Stimulated activated effector memory CD8-positive, alpha-beta T cell treated with anti-CD3 and anti-CD28 coated beads, Interleukin-12 subunit alpha, Interleukin-12 subunit beta, amount 100 ng/mL, for 72 hours (primary cell): Measurements from ENCODE around the gene SORT1.
"Not testable (repeated sequence)": the region's sequence is repeated elsewhere in the genome, so short reads cannot be mapped to it uniquely, and the experiment has no call there.

Experiments used
- ATAC-seq: fragments of 150-1000 bp; cut with Tn5 transposase; 2 replicates; pipeline ENCODE4 v1.10.0; 2021
- DNase-seq, 2 donors: peaks; one replicate each; pipeline ENCODE4 v3.0.0; 2021 to 2022; ENCODE audit warnings: low spot score in 2 of 2
- H3K27ac Mint-ChIP-seq: one replicate; pipeline ENCODE4 v1.8.0; 2022; ENCODE audit warnings: mild to moderate bottlenecking, mixed read lengths
- H3K36me3 Mint-ChIP-seq: one replicate; pipeline ENCODE4 v1.8.0; 2022; ENCODE audit warnings: mild to moderate bottlenecking, mixed read lengths
- H3K4me1 Mint-ChIP-seq: one replicate; pipeline ENCODE4 v1.8.0; 2022; ENCODE audit warnings: mixed read lengths
- H3K4me3 Mint-ChIP-seq: one replicate; pipeline ENCODE4 v1.8.0; 2022; ENCODE audit warnings: mild to moderate bottlenecking, mixed read lengths
- H3K9me3 Mint-ChIP-seq: one replicate; pipeline ENCODE4 v1.8.0; 2022; ENCODE audit warnings: mixed read lengths

The SORT1 gene

GRCh38 chr1:109404838-109405237 lies 7.1 kb upstream of the SORT1 start:
- Mint-ChIP-seq H3K27ac (peak overlapping the region; percentile 38), H3K4me1 (peaks cover 16% of the 10 kb centered on the region)

GRCh38 chr1:109402025-109402424 lies 4.3 kb upstream of the SORT1 start:
- Mint-ChIP-seq H3K9me3 (no peaks in the 10 kb centered on the region), H3K36me3 (peaks cover 63% of the 10 kb centered on the region), H3K4me3 (no peak overlapping the region), H3K27ac (no peak overlapping the region), H3K4me1 (peaks cover 22% of the 10 kb centered on the region)
- ATAC-seq (no peak), DNase-seq (no peak)

More at GRCh38 chr1:109404838-109405237, 7.1 kb upstream of the SORT1 start:
- Mint-ChIP-seq H3K36me3 (peaks cover 92% of the 10 kb centered on the region), H3K9me3 (no peaks in the 10 kb centered on the region), H3K4me3 (peak overlapping the region; percentile 2)
- DNase-seq, result no peak
- ATAC-seq, result peak; percentile 70

GRCh38 chr1:109400035-109400655 lies 2.4 kb upstream of the SORT1 start:
- ATAC-seq (no peak), DNase-seq (no peak)
- peaks cover 45% of the 10 kb centered on the region for H3K36me3 Mint-ChIP-seq
- no peak overlapping the region for H3K27ac Mint-ChIP-seq
- no peak overlapping the region for H3K4me3 Mint-ChIP-seq
- H3K4me1 Mint-ChIP-seq, result peaks cover 14% of the 10 kb centered on the region
- no peaks in the 10 kb centered on the region for H3K9me3 Mint-ChIP-seq

GRCh38 chr1:109399326-109399957 lies 1.7 kb upstream of the SORT1 start:
- Mint-ChIP-seq H3K4me3 (no peak overlapping the region), H3K36me3 (peaks cover 38% of the 10 kb centered on the region), H3K9me3 (no peaks in the 10 kb centered on the region), H3K4me1 (peaks cover 7% of the 10 kb centered on the region), H3K27ac (no peak overlapping the region)
- ATAC-seq (no peak), DNase-seq (no peak)

- peaks cover 6% of the 10 kb centered on the region for H3K4me1 Mint-ChIP-seq
- no peak for DNase-seq
- no peak for ATAC-seq
- H3K36me3 Mint-ChIP-seq, result peaks cover 29% of the 10 kb centered on the region
- H3K27ac Mint-ChIP-seq, result no peak overlapping the region
- no peaks in the 10 kb centered on the region for H3K9me3 Mint-ChIP-seq
- peak overlapping the region; percentile 72 for H3K4me3 Mint-ChIP-seq
Observed at GRCh38 chr1:109398343-109399225, 866 bp upstream of the SORT1 start.

GRCh38 chr1:109396871-109397580 lies 692 bp downstream of the SORT1 start:
- no peak for DNase-seq
- peaks cover 6% of the 10 kb centered on the region for H3K4me1 Mint-ChIP-seq
- peak overlapping the region; percentile 72 for H3K4me3 Mint-ChIP-seq
- ATAC-seq, result no peak
- no peaks in the 10 kb centered on the region for H3K9me3 Mint-ChIP-seq
- H3K36me3 Mint-ChIP-seq, result peaks cover 13% of the 10 kb centered on the region
- no peak overlapping the region for H3K27ac Mint-ChIP-seq

GRCh38 chr1:109396513-109396839 lies 1.2 kb downstream of the SORT1 start:
- Mint-ChIP-seq H3K9me3 (no peaks in the 10 kb centered on the region), H3K27ac (no peak overlapping the region), H3K36me3 (peaks cover 8% of the 10 kb centered on the region), H3K4me1 (peaks cover 6% of the 10 kb centered on the region), H3K4me3 (peak overlapping the region; percentile 72)
- DNase-seq, result no peak
- no peak for ATAC-seq

- H3K36me3 Mint-ChIP-seq, result peaks cover 2% of the 10 kb centered on the region
Observed at GRCh38 chr1:109395602-109396512, 1.9 kb downstream of the SORT1 start.

GRCh38 chr1:109395282-109395599 lies 2.5 kb downstream of the SORT1 start:
- not testable (repeated sequence) for H3K9me3 Mint-ChIP-seq, DNase-seq, ATAC-seq, H3K36me3 Mint-ChIP-seq, H3K27ac Mint-ChIP-seq, H3K4me1 Mint-ChIP-seq, H3K4me3 Mint-ChIP-seq

More at GRCh38 chr1:109395602-109396512, 1.9 kb downstream of the SORT1 start:
- H3K27ac Mint-ChIP-seq, result no peak overlapping the region
- ATAC-seq (no peak), DNase-seq (no peak)
- peak overlapping the region; percentile 72 for H3K4me3 Mint-ChIP-seq
- H3K9me3 Mint-ChIP-seq, result no peaks in the 10 kb centered on the region
- peaks cover 6% of the 10 kb centered on the region for H3K4me1 Mint-ChIP-seq

GRCh38 chr1:109394591-109395281 lies 3.0 kb downstream of the SORT1 start:
- Mint-ChIP-seq H3K9me3 (no peaks in the 10 kb centered on the region), H3K4me3 (no peak overlapping the region), H3K27ac (no peak overlapping the region), H3K4me1 (peaks cover 11% of the 10 kb centered on the region), H3K36me3 (no peaks in the 10 kb centered on the region)
- ATAC-seq, result no peak
- no peak for DNase-seq

GRCh38 chr1:109393617-109394233 lies 4.0 kb downstream of the SORT1 start:
- no peak for ATAC-seq
- no peak overlapping the region for H3K27ac Mint-ChIP-seq

GRCh38 chr1:109392788-109393616 lies 4.7 kb downstream of the SORT1 start:
- Mint-ChIP-seq H3K9me3 (no peaks in the 10 kb centered on the region), H3K27ac (no peak overlapping the region), H3K36me3 (no peaks in the 10 kb centered on the region), H3K4me3 (no peak overlapping the region), H3K4me1 (peaks cover 8% of the 10 kb centered on the region)
- ATAC-seq, result no peak
- DNase-seq, result no peak

More at GRCh38 chr1:109393617-109394233, 4.0 kb downstream of the SORT1 start:
- H3K9me3 Mint-ChIP-seq, result no peaks in the 10 kb centered on the region
- no peak for DNase-seq
- H3K36me3 Mint-ChIP-seq, result no peaks in the 10 kb centered on the region
- H3K4me3 Mint-ChIP-seq, result no peak overlapping the region
- peaks cover 12% of the 10 kb centered on the region for H3K4me1 Mint-ChIP-seq
